Fibroblast of villous mesenchyme (primary cell): ENCODE data around the gene UCMA. TPM values are rescaled to one million over a fixed set of nuclear protein-coding genes. Genes with fewer than 3 reads are reported as not detected.

Experiments
- DNase-seq: peaks from one replicate; pipeline ENCODE4 v3.0.0-alpha.2; 2010; ENCODE audit warnings: low read depth
- H3K4me3 ChIP-seq: 2 replicates; pipeline ENCODE4 v1.5.1; 2011; ENCODE audit warnings: low read depth, mild to moderate bottlenecking, low read length
- CTCF ChIP-seq: IDR thresholded peaks from 2 replicates; pipeline ENCODE4 v1.5.1; 2012; ENCODE audit warnings: low read depth, mild to moderate bottlenecking, low read length; ENCODE audit not compliant: insufficient read depth
- total RNA-seq: library from RNA; depleted of rRNA; stranded (reverse); fragments of >200 nt; gene quantifications from 2 replicates; pipeline ENCODE4 v1.2.3, GENCODE V29; 2012

The UCMA gene
- total RNA-seq, 1 donor: not detected

- TF ChIP-seq CTCF: peak; percentile 66
- no peak overlapping the region for H3K4me3 ChIP-seq
- DNase-seq: peak; percentile 69
Observed at GRCh38 chr10:13206546-13207443, 27.4 kb downstream of the UCMA start.

DNA sequence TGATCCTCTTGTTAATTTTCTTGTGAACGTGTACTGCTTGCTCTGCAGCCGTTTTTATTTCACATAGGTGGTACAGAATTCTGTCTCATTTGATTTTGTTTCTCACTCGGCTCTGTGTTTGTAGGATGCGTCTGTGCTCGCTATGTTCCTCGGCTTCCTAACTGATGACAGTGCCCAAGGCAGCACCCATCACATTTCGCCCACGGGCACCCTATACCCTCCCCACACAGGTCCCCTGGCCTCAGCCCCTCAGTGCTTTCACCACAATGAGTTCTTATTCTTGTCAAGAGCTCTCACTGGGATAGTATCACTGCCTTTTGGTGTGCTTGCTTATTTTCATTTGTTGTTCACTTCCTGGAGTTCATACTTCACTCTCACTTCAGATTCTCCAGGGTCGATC is 28.1 kb downstream of the UCMA start:
- H3K4me3 ChIP-seq: no peak overlapping the region
- TF ChIP-seq CTCF: no peak
- DNase-seq: no peak

- no peak for TF ChIP-seq CTCF
- no peak overlapping the region for H3K4me3 ChIP-seq
- peak; percentile 48 for DNase-seq
Observed at GRCh38 chr10:13201132-13201531, 33.0 kb downstream of the UCMA start.

DNA sequence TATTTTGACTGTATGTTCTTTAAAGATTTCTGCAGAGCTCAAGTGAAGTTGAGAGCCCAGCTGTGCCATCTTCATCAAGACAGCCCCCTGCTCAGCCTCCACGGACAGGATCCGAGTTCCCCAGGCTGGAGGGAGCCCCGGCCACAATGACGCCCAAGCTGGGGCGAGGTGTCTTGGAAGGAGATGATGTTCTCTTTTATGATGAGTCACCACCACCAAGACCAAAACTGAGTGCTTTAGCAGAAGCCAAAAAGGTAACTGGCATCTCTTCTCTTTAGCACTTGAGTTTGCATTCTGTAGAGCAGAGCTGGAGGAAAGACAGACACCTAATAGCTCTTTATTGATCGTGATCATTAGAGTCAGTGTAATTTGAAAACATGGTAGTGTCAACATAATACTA is 39.2 kb downstream of the UCMA start:
- no peak overlapping the region for H3K4me3 ChIP-seq
- no peak for DNase-seq
- TF ChIP-seq CTCF: no peak

GRCh38 chr10:13193637-13194036 is 40.5 kb downstream of the UCMA start:
- TF ChIP-seq CTCF: no peak
- DNase-seq: peak; percentile 11

DNA sequence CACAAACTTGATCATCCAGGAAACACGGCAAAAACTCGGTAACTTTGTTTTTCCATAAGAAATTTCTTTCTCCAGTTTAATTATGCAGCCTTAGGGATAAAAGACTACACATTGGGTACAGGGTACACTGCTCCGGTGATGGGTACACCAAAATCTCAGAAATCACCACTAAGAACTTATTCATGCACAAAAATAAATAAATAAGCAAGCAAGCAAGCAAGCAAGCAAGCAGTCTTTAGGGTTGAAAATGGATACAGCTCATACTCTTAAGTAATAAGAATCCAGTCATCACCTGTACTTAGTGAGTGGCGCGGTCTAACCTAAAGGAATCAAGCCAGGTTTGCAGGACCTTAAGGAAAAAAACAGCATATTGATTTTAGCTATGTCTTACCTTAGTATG is 42.8 kb downstream of the UCMA start:
- TF ChIP-seq CTCF: no peak
- H3K4me3 ChIP-seq: no peak overlapping the region
- DNase-seq: no peak

More at GRCh38 chr10:13193637-13194036, 40.5 kb downstream of the UCMA start:
- no peak overlapping the region for H3K4me3 ChIP-seq
